NCI-H82 (cell line): ENCODE results near the gene INTS6L.

Source experiments
- DNase-seq: peaks from one replicate; lab custom pipeline; 2025; lab: John Stamatoyannopoulos, UW

Gene INTS6L, protein sequence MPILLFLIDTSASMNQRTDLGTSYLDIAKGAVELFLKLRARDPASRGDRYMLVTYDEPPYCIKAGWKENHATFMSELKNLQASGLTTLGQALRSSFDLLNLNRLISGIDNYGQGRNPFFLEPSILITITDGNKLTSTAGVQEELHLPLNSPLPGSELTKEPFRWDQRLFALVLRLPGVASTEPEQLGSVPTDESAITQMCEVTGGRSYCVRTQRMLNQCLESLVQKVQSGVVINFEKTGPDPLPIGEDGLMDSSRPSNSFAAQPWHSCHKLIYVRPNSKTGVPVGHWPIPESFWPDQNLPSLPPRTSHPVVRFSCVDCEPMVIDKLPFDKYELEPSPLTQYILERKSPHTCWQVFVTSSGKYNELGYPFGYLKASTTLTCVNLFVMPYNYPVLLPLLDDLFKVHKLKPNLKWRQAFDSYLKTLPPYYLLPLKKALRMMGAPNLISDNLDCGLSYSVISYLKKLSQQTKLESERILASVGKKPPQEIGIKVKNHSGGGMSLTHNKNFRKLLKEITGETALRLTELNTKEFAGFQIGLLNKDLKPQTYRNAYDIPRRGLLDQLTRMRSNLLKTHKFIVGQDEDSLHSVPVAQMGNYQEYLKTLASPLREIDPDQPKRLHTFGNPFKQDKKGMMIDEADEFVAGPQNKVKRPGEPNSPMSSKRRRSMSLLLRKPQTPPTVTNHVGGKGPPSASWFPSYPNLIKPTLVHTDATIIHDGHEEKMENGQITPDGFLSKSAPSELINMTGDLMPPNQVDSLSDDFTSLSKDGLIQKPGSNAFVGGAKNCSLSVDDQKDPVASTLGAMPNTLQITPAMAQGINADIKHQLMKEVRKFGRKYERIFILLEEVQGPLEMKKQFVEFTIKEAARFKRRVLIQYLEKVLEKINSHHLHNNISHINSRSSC

DNA sequence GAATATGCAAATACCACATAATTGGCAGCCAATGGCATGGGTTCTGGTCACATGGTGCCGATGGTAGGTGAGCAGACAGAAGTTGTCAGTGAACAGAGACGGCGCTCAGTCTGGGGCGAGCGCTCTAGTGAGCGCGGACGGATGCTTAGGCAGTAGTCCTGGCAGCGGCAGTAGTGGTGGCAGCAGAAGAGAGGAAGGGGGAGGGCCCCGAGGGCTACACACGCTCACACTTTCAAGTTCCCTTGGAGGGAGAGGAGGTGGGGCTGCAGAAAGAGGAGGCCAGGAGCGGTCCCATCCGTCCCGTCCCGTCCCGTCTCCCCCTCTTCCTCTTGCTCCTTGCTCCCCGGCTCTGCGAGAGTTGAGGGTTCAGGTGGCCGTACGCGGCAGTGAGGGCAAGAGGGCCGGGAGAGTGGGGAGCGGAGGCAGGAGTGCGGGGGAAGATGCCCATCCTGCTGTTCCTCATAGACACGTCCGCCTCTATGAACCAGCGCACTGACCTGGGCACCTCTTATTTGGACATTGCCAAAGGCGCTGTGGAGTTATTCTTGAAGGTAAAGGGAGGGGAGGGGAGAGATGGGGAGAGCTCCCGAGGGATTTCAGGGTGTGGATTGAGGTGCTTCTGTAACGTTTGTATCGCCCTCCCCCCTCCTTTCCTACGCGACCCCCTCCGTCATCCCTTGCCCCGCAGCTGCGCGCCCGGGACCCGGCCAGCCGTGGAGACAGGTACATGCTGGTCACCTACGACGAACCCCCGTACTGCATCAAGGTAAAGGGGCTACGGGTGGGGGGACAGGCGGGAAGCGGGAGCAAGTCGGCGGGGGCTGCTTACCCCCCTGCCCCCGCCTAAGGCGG lies at the start of gene INTS6L:
Gene INTS6L (plus strand): TSS at position 108 of the 852 bp plus-strand sequence. CDS start 333 bp downstream, at position 441.
- DNase-seq: peak; percentile 97

DNA sequence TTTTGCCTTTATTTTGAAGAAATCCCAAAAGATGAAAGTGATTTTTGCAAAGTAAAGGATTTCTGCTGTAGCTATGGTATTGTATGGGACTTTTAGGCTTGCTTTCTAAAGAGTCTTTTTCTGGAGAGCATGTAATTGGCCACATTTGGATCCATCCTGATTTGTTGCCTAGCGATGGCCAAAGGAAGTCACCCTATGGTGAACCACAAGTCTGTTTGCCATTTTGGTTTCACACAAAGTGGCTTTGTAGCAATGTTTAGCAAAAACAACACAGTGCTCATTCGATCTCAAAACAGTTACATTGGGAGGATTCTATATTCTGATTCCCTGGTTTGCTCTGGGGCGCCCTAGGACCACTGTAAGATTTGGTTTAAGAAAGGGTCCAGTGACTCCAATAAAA lies 44.1 kb upstream of the INTS6L start:
- no peak for DNase-seq

DNA sequence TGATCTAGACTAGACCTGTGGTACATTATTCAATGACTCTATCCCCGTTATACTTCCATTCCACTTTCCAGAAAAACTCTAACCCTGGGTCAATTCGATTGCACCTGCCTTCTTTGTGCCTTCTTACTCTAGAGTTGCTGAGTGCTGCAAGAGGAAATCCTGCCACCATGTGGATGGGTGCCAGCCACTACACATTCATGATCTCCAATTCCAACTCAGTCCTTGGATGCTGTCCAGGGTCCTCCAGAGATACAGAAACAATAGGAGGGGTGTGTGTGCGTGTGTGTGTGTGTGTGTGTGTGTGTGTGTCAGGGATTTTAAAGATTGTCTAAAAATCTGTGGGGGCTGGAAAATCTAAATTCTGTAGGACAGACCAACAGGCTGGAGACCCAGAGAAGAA lies 42.9 kb upstream of the INTS6L start:
- DNase-seq: peak; percentile 76

DNA sequence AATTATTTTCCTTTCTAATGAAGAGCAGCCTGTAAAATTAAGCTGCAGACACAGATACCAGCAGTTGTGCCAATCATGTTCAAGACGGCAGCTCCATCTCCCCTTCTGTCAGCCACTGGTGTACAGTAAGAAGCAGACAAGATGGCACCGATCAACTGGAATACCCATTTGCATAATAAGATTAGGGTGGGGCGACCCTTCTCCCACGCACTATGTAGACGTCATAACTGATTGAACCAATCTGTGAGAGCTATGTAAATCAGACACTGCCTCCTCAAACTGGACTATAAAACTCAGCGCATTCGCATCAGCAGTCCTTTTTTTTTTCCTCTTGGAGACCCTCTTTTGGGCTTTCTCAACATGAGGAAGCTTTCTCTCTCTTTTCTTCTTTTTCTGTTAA lies 40.4 kb upstream of the INTS6L start:
- peak; percentile 69 for DNase-seq

DNA sequence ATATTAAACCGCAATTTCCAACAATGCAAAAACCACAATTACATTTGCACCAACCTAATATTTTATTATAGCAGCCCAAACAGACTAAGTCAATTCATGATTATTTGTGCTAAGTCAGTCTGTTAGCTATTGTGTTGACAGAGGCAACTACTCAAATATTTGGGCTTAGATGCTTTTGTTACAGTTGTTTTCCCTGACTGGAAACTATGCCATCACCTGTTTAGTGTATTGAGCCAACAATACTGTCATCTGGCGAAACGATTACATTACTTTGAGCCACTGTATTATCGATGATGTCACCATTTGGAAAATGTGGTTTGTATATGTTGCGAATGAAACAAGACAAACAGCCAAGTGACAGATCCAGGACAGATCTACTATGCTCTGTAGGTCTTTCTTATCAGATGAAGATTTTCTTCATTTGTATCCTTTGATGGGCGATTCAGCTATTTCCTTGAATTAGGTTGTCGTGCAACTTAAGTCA lies 38.7 kb upstream of the INTS6L start:
- no peak for DNase-seq

DNA sequence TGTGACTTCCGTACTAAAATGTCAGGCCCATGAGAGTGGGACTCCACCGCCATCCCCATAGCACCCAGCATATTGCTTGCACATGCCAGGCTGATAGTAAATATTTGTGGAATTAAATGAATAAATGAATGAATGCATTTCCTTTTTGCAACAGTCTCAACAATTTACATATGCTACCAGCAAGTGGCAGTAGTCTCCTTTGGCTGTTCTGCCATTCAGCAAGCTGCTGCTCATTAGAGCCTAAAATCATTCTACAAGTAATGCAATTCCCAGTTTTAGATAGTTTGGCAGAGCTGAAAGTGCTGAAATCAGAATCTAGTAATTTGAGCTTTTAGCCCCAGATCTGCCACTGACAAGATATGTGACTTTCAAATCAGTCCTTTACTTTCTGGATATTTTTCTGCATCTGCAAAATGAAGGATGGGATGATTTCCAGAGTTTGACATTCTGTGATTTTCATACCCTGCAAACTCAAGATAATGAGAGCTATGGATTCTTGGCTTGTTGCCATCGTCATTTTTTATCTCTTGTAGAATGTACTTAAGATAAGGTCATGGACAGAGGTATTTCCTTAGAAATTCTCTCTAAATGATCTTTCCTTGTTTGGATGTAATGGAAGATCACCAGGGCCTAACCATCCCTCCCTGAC lies 35.7 kb upstream of the INTS6L start:
- DNase-seq: peak; percentile 63

DNA sequence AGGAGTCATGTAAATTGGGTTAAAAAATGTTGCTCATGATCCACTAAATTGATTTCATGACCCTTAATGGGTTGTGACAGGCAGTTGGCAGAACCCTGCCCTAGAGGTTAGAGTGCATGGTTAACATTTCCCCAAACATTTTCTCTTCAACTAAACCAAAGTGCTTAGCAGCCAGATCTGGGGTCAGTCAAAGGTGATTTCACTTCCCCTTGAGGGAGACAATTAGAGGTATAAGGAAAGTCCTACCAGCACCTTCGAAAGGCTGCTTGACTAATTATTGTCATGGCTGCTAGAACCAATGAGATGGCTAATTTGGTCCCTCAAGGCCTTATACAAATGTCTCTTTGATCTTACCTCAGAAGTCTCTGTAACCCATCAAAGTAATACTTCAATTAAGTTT lies 30.9 kb upstream of the INTS6L start:
- DNase-seq: no peak

DNA sequence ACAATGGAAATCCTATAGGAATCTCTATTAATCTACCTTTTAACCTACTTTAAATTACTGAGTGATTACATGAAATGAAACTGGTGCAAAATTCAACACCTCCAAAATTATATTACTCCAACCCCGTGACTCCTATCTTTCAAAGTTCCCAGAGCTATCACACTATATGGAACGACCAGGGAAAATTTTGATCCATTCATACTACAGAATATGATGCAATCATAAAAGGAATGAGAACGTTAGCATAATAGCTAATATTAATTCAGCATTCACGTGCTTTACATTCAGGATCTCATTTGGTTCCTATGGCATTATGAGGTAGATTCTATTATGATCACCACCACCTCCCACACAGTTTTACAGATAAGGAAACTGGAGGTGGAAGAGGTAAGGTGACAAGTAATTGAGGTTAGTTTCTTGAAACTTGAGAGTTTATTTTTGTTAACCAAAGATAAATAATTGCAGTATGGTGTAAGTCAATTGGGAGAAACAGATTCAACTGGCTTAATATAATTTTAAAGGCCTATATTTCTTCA lies 29.4 kb upstream of the INTS6L start:
- no peak for DNase-seq

DNA sequence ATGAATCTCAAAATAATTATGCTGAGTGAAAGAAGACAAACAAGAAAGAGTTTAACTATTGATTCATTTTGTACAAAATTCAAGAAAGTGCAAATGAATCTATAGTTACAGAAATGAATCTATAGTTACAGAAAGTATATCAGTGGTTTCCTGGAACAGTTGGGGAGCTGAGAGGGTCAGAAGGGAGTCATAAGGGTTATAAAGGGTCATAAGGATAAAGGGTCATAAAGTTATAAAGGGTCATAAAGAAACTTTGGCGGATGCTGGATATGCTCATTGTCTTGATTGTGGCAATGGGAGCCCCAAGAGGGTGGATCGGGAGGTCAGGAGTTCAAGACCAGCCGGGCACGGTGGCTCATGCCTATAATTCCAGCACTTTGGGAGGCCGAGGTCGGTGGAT lies 26.0 kb upstream of the INTS6L start:
- DNase-seq: no peak

DNA sequence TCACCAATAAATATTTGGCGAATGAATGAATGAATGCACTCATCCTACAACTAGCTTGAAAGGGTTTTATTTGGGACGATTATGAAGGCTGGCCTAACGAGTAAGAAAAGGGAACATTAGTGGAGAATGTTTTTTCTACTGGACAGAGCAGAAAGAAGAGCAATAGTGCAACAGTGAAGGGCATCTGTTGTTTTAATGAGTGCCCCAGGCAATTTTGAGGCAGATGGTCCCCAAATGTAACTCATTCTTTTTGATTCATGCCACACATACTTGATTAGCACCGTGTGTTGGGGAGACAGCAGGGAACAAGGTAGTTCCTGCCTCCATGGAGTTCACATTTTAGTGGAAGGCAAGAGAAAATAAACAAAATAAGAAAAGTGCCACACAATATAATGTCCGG lies 22.7 kb upstream of the INTS6L start:
- no peak for DNase-seq

DNA sequence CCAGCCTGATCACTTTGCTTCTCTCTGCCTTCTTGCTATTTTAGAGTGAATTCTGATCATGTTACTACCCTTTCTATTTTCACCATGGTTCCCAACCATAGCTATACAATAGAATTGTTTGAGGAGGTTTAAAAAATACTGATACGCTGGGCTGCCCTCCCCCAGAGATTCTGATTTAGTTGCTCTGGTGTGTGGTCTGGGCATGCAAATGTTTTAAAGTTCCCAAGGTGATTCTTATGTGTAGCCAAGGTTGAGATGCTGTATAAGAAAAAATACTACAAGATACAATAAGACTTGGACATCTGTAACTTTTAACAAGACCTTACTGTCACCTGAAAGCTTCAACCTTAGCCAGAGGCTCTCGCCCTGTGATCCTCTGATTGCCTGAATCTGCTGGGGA lies 22.2 kb upstream of the INTS6L start:
- DNase-seq: no peak

DNA sequence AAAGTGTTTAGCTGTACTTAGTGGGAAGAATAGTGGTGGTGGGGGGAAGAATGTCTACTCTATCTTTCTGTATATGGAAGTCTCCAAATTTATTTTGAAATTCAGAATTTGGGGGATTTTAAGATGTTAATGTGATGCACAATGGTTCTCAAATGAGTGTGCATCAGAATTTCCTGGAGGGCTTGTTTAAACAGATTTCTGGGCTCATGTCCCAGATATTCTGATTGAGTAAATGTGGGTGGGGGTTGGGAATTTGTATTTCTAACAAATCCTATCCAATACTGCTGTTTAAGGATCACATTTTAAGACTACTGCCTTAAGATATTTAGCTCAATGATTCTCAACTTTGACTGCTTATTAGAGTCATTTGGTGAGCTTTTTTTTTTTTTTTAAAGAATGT lies 15.1 kb upstream of the INTS6L start:
- DNase-seq: no peak

DNA sequence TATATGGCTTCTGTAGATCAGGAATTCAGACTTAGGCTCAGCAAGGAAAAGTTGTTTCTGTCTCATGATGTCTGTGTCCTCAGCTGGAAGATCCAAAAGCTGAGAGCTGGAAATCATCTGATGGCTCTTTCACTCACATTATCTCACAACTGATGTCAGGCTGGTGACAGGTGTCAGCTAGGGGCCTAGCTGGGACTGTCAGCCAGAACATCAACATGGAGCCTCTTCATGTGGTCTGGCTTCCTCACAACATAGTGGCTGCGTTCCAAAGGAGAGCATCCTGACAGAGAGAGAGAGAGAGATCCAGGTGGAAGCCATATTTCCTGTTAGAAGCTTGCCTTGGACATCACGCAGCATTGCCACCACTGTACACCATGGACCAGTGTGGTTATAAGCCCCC lies 10.6 kb upstream of the INTS6L start:
- DNase-seq: no peak

DNA sequence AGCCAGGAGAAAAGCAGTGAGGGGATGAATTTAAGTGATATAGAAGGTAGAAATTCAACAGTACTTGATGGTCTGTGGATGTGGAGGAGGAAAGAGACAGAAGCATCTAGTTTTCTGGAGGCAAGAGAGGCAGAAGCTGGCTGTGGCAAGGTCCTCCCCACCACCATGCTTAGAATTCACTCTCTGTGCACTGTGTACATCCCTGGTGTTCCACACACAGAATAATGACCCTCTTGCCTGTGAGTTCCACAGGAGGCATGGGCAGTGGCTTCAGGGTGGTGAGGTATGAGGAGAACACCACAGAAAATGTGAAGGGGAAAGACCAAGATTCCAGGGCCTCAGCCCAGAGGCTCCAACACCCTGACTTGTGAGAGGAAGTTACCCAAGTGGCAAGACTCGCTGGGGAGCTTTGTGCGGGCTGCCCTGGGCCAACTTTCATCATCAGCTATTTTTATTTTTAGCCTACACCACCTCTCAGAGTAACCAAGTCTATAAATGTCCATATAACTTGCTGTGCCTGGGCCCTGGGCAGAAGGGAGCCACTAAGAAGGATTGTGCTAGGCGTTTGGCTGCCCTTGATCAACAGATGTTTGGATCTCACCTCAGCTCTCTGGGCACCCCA lies 7.8 kb upstream of the INTS6L start:
- DNase-seq: no peak

DNA sequence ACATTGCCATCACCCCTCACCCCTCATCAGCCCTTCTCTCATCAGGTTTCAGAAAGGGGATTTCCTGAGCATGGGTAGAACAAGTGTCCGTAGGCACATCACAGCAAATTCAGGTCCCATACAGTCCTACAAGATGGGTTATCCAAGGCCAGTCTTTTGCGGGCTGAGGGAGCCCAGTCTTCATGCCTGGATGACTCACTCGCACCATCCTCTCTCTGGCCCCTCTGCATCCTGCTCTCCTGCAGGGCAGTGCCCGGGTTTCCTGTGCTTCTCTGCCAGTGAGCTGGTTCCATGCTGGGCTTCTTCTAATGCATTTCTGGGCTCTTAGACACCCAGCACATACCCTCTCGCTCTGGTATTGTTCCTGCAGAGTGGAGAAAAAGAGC lies 7.3 kb upstream of the INTS6L start:
- DNase-seq: no peak

DNA sequence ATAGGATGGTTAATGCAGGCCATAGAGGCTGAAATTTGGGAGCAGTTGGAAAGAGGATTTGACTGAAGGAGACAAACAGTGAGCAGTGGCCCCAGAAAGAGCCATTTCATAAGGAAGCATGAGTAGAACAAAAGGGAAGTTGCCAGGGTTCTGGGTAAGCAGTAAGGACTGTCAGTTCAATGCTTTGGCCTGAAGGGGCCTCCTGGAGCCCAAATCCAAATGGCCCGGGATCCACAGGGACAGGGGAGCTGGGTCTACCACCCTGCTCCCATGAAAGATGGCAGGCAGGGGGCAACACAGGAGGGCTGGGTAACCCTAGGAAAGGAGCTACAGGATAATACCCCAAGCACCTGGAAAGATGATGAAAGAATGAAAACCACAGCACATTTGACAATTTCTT lies 4.1 kb upstream of the INTS6L start:
- DNase-seq: peak; percentile 12

DNA sequence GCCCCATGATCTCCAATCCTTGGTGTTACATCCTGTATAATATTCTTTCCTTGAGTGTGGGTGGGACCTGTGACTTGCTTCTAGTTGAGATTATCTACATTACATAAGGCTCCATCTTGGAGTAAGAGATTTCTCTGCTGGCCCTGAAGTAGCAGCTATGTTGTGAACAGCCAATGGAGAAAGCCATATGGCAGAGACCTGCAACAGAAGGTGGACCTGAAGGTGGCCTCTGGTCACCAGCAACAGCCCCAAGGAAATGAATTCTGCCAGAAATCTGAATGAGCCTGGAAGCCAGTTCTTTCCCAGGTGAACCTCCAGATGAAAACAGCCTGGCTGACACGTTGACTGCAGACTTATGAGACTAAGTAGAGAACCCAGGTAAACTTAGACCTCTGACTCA lies 2.3 kb upstream of the INTS6L start:
- DNase-seq: no peak

DNA sequence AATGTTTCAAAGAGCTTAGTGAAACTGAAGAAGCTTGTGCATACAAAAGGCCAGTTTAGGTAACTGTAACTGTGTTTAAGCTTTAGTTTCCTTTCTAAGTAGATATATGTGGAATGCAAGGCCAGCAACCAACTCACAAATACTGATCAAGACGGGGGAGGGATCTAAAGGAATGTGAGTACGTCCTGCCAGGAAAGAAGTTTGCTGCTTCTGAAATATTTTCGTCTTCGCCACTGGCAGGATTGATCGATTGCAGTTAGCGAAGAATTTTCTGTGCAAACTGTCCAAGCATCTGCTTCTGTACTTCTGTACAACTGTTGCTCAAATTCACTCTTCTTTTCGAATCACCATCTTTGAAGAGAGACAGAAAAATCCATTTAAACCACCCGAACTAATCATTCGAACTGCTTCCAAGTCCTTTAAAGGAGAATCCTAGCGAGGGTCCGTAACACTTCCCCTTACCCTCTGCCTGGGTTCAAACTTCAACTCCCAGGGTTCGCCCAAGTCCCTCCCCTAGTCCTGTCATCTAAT lies 373 bp upstream of the INTS6L start:
- no peak for DNase-seq

DNA sequence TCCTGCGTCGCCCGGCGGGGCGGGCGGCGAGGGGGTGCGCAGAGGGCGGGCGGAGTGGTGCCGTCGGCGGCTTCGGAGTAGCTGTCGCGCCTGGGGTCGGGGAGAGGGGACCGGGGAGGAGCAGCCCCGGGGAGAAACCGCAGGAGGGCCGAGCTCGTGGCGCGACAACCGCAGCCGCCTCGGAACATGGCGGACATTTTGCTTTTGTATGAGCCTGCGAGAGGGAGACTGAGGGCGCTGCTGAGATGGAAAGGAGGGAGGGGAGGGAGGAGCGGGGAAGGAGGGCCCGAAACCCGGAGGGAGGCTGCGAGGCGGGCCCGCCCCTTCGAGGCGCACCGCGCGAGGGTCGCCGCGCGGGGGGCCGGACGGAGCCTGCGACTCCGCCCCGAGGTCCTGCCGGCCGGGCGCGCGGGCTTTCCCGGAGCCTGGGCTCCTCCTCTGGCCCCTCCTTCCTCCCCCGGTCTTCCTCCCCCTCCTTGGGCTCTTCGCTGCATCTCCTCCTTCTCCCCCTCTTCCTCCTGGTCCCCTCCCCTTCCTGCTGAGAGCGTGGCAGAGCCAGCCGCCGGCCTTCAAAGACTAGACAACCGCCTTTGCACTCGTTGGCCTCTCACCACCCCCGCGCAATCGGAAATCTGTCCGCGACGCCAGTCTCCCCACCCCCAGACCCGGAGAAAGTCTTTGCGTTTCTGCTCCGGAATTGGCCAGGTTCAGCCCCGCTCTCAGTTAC lies 1.1 kb downstream of the INTS6L start:
- DNase-seq: peak; percentile 97

DNA sequence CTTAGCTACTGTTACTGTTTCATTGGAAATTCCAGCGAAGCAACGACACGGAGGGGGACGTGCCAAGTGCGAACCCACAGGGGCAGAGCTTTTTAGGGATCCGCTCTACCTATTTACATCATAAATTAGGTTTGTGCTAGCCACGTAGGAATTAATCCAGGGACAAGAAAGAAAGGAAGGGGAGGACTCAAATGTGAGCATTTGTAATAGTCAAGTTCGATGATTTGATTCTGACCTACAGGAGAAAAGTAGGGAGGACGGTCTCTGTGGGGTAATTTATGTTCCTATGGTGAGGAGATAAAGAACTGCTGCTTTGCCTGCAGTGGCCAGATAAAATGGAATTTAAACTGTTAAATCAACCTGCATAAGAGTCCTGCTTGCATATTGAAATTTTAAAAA lies 1.7 kb downstream of the INTS6L start:
- DNase-seq: no peak
